Keratinocyte (primary cell): Measurements from ENCODE around the gene DOCK3. TPM values are rescaled to one million over a fixed set of nuclear protein-coding genes. Genes with fewer than 3 reads are reported as not detected.

Experiments used
- DNase-seq: peaks from one replicate; pipeline ENCODE4 v3.0.0-alpha.2; 2011; ENCODE audit warnings: low read depth, missing footprints, low spot score
- FAIRE-seq: peaks from 2 replicates; lab custom pipeline; 2011; peaks lifted over from hg19 to GRCh38; lab: Jason Lieb, UNC
- H2AFZ ChIP-seq: 2 replicates; pipeline ENCODE4 v1.6.0; 2012; ENCODE audit warnings: low read length, control low read depth, inconsistent platforms; ENCODE audit not compliant: control insufficient read depth
- H3K27ac ChIP-seq: 2 replicates; pipeline ENCODE4 v1.5.1; 2011; ENCODE audit warnings: low read length; ENCODE audit not compliant: control insufficient read depth, insufficient read depth
- H3K27me3 ChIP-seq: 3 replicates; pipeline ENCODE4 v1.6.0; 2011; ENCODE audit warnings: low read length; ENCODE audit not compliant: control insufficient read depth, insufficient read depth; ENCODE audit errors: extremely low read depth
- H3K36me3 ChIP-seq, 2 experiments: 2 replicates in 1 of 2; 3 replicates in 1 of 2; pipeline ENCODE4 v1.5.1; 2011; ENCODE audit warnings: low read length in 2 of 2, mild to moderate bottlenecking in 1 of 2; ENCODE audit not compliant: control insufficient read depth in 2 of 2, insufficient read depth in 2 of 2; ENCODE audit errors: extremely low read depth in 1 of 2
- H3K4me1 ChIP-seq: 3 replicates; pipeline ENCODE4 v1.5.1; 2011; ENCODE audit warnings: low read length; ENCODE audit not compliant: control insufficient read depth, insufficient read depth; ENCODE audit errors: extremely low read depth
- H3K4me2 ChIP-seq: 3 replicates; pipeline ENCODE4 v1.6.0; 2011; ENCODE audit warnings: low read depth, low read length; ENCODE audit not compliant: control insufficient read depth, insufficient read depth; ENCODE audit errors: extremely low read depth
- H3K4me3 ChIP-seq, 3 experiments: fragments of 200-600 bp in 1 of 3; sonication (generic) in 1 of 3; 2 replicates in 2 of 3; 3 replicates in 1 of 3; pipeline ENCODE4 v1.5.1; 2011 to 2016; ENCODE audit warnings: low read length in 3 of 3, mild to moderate bottlenecking in 3 of 3, control low read depth in 2 of 3, inconsistent platforms in 1 of 3, low read depth in 1 of 3, mixed read lengths in 1 of 3, mixed run types in 1 of 3, moderate library complexity in 1 of 3; ENCODE audit not compliant: control insufficient read depth in 2 of 3, insufficient read depth in 2 of 3; ENCODE audit errors: extremely low read depth in 1 of 3
- H3K79me2 ChIP-seq: 2 replicates; pipeline ENCODE4 v1.6.0; 2012; ENCODE audit warnings: low read length; ENCODE audit not compliant: control insufficient read depth, insufficient read depth
- H3K9ac ChIP-seq: 3 replicates; pipeline ENCODE4 v1.6.0; 2011; ENCODE audit warnings: low read length; ENCODE audit not compliant: control insufficient read depth, insufficient read depth; ENCODE audit errors: extremely low read depth
- H3K9me1 ChIP-seq: 3 replicates; pipeline ENCODE4 v1.6.0; 2011; ENCODE audit warnings: low read length; ENCODE audit not compliant: control insufficient read depth, insufficient read depth; ENCODE audit errors: extremely low read depth
- H3K9me3 ChIP-seq: 2 replicates; pipeline ENCODE4 v1.5.1; 2012; ENCODE audit warnings: low read depth, low read length; ENCODE audit not compliant: control insufficient read depth
- H4K20me1 ChIP-seq: 3 replicates; pipeline ENCODE4 v1.6.0; 2011; ENCODE audit warnings: low read length; ENCODE audit not compliant: control insufficient read depth, insufficient read depth; ENCODE audit errors: extremely low read depth
- CTCF ChIP-seq, 3 experiments: IDR thresholded peaks in 1 of 3; conservative IDR thresholded peaks in 1 of 3; optimal IDR thresholded peaks in 1 of 3; 2 replicates in 2 of 3; 3 replicates in 1 of 3; pipeline versions ENCODE3 to v1.5.1; 2011; ENCODE audit warnings: low read length in 3 of 3, mild to moderate bottlenecking in 3 of 3, moderate library complexity in 2 of 3, control low read depth in 1 of 3, inconsistent platforms in 1 of 3; ENCODE audit not compliant: insufficient read depth in 2 of 3; ENCODE audit errors: extremely low read depth in 1 of 3
- EZH2 ChIP-seq: IDR thresholded peaks from one replicate; pipeline ENCODE4 v1.6.1; 2012; ENCODE audit warnings: inconsistent platforms, mild to moderate bottlenecking, low read length, moderate library complexity
- dilution Hi-C: fragments of 300-500 bp; cut with MboI; formaldehyde crosslinking; loops from one replicate; pipeline ENCODE4 v1.7.0; 2020; ENCODE audit warnings: low sequenced_read_pairs; ENCODE audit not compliant: extremely low pct_ligation_motif_present
- polyA plus RNA-seq, 5 experiments: library from polyadenylated mRNA; depleted of rRNA in 3 of 5; stranded (reverse) in 3 of 5; stranded (forward) in 1 of 5; unstranded in 1 of 5; fragments of >200 nt; gene quantifications; 1 replicate in 1 of 5; 2 replicates in 3 of 5; 3 replicates in 1 of 5; pipeline versions ENCODE4 v1.2.1 to v1.2.3, GENCODE V29; 2011 to 2012; ENCODE audit warnings: missing spikeins in 2 of 5, low read depth in 1 of 5, low replicate concordance in 1 of 5

The DOCK3 gene
- polyA plus RNA-seq, 1 donor (not counting 4 experiments of a cell fraction or from before 2014, with no cell fraction given), result 0.10 TPM

GRCh38 chr3:51354731-51355615 lies 680.2 kb downstream of the DOCK3 start:
- no peak overlapping the region for H3K27ac ChIP-seq
- no peak overlapping the region for H2AFZ ChIP-seq
- H3K4me1 ChIP-seq, result peaks cover 6% of the 10 kb centered on the region
- TF ChIP-seq EZH2 (no peak), CTCF (optimal IDR thresholded peaks at IDR 0.05 in 1 of 3, IDR thresholded peaks at IDR 0.05 in 1 of 3, conservative IDR thresholded peaks at IDR 0.05 in 1 of 3; ENCODE audit: extremely low read depth in 1 of 3, insufficient read depth in 2 of 3, low read length in 3 of 3) (no peak)
- no peak overlapping the region for H3K4me3 ChIP-seq
- H3K79me2 ChIP-seq, result no peaks in the 10 kb centered on the region
- dilution Hi-C loops, result loop anchor here (25.0 kb wide), 1 partner anchor 243 kb away; no protein-coding TSS in a partner anchor
- H3K27me3 ChIP-seq, result no peaks in the 10 kb centered on the region
- FAIRE-seq, result no peak
- no peaks in the 10 kb centered on the region for H3K36me3 ChIP-seq
- no peaks in the 10 kb centered on the region for H4K20me1 ChIP-seq
- no peak overlapping the region for H3K9ac ChIP-seq
- H3K9me3 ChIP-seq, result no peaks in the 10 kb centered on the region
- H3K4me2 ChIP-seq, result no peak overlapping the region
- H3K9me1 ChIP-seq, result no peaks in the 10 kb centered on the region
- no peak for DNase-seq

DNA sequence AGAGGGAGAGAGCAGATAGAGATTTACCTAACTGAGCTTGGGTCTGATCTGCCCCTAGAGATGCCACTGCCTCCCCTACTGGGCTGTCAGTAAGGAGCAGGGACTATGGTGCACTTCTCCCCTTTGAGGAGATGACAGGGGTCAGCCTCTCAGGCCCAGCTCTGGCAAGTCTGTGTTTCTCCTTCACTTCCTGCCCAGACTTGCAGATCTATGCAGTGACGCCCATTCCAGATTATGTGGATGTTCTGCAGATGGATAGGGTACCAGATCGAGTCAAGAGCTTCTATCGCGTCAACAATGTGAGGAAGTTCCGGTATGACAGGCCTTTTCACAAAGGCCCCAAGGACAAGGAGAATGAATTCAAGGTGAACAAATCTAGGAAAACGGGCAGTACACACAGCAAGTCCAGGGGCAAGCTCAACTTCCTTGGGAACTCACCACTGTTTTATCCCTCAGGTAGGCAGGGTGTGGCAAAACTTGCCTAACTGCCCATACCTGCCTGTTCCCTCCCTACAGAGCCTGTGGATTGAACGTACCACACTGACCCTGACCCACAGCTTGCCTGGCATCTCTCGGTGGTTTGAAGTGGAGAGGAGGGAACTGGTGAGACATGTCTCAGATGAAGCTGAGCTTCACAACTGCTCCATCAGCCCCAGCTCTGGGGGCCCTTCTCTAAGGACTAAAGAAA lies 681.3 kb downstream of the DOCK3 start:
- Histone ChIP-seq H3K9ac (no peak overlapping the region), H2AFZ (no peak overlapping the region), H3K36me3 (no peaks in the 10 kb centered on the region), H3K4me2 (peak overlapping the region; percentile 12), H3K27ac (no peak overlapping the region), H3K27me3 (no peaks in the 10 kb centered on the region), H3K4me3 (no peak overlapping the region), H4K20me1 (no peaks in the 10 kb centered on the region), H3K9me3 (no peaks in the 10 kb centered on the region), H3K9me1 (no peaks in the 10 kb centered on the region), H3K4me1 (peaks cover 6% of the 10 kb centered on the region), H3K79me2 (no peaks in the 10 kb centered on the region)
- no peak for TF ChIP-seq EZH2
- TF ChIP-seq CTCF (optimal IDR thresholded peaks at IDR 0.05 in 1 of 3, IDR thresholded peaks at IDR 0.05 in 1 of 3, conservative IDR thresholded peaks at IDR 0.05 in 1 of 3; ENCODE audit: extremely low read depth in 1 of 3, insufficient read depth in 2 of 3, low read length in 3 of 3), result no peak
- no peak for FAIRE-seq
- no peak for DNase-seq
- dilution Hi-C loops, result loop anchor here (25.0 kb wide), 1 partner anchor 244 kb away; no protein-coding TSS in a partner anchor
